Neuron (in vitro differentiated cells): ENCODE data around the gene SDC4.

Experiments used
- H2AFZ ChIP-seq: one replicate; pipeline ENCODE4 v1.6.1; 2013; ENCODE audit warnings: low read depth, mild to moderate bottlenecking, inconsistent platforms, low read length, moderate library complexity
- H3K27me3 ChIP-seq: one replicate; pipeline ENCODE4 v1.6.1; 2013; ENCODE audit warnings: low read length; ENCODE audit not compliant: insufficient read depth
- H3K36me3 ChIP-seq: one replicate; pipeline ENCODE4 v1.6.1; 2013; ENCODE audit warnings: low read length; ENCODE audit not compliant: insufficient read depth
- H3K4me1 ChIP-seq: one replicate; pipeline ENCODE4 v1.6.1; 2013; ENCODE audit warnings: low read length; ENCODE audit not compliant: insufficient read depth
- H3K4me3 ChIP-seq: 2 replicates; pipeline ENCODE4 v1.5.1; 2013; ENCODE audit warnings: mild to moderate bottlenecking, low read length, moderate library complexity
- H3K9me3 ChIP-seq: one replicate; pipeline ENCODE4 v1.6.1; 2013; ENCODE audit warnings: low read length

The SDC4 gene, protein sequence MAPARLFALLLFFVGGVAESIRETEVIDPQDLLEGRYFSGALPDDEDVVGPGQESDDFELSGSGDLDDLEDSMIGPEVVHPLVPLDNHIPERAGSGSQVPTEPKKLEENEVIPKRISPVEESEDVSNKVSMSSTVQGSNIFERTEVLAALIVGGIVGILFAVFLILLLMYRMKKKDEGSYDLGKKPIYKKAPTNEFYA

DNA sequence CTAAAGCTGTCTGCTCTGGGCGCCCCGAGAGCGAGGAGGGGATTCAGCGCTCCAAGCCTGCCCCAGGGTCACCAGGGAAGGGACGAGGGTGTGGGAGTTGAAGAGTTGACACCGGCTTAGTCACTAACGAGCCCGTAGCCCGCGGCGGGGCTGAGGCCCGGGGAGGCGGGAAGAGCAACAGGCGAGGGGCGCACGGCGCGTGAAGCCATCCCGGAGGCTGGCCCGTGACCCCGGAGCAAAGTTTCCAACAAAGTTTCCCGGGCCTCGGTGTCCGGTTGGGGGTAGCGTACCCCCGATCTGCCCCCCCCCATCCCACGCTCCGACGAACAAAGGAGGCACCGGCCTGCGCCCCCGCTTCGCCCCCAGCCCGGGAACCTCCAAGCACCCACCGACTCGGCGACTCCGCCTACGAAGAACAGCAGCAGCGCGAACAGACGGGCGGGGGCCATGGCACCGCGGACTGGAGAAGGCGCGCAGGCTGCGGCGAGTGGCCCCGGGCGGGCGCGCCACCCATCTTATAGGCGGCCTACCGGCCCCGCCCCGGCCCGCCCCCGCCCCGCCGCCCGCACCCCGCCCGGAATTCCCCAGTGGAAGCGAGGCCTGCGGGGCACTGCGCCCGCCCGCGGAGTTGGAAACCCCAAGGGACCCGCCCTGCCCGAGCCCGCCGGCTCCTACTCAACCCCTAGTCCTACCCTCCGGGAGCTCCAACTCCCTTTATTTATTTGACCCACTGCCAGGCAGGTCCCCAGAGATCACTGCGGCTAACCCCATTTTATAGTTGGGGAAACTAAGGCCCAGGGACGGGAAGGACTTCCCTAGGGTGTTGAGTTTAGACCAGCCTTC lies at the start of gene SDC4:
TSS of gene SDC4 (minus strand) at position 489 of the 843 bp plus-strand sequence. CDS start at position 449, 40 bp downstream.
- Histone ChIP-seq H3K36me3 (no peaks in the 10 kb centered on the region), H3K27me3 (peaks cover 25% of the 10 kb centered on the region), H3K4me3 (peak within 1 kb of the TSS; percentile 42), H3K9me3 (no peaks in the 10 kb centered on the region), H3K4me1 (peaks cover 19% of the 10 kb centered on the region), H2AFZ (peak within 1 kb of the TSS; percentile 32)

DNA sequence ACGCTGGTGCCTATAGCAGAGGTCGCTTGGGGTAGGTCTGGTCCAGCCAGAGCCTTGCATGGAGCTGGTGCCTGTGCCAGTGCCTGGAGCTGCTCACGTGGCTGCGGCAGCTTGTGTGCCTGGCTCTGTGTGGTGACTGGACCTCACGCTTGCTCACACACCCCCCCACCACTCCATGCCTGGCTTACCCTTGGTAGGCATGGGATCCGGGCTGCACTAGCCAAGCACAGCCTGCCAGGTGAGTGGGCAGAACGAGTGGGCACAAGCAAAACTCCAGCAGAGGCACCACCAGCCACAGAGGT lies 46.8 kb upstream of the SDC4 start:
- no peaks in the 10 kb centered on the region for H3K27me3 ChIP-seq
- H3K36me3 ChIP-seq: peaks cover 2% of the 10 kb centered on the region
- H3K4me1 ChIP-seq: no peaks in the 10 kb centered on the region
- peaks cover 2% of the 10 kb centered on the region for H3K9me3 ChIP-seq
- no peak overlapping the region for H3K4me3 ChIP-seq
- no peak overlapping the region for H2AFZ ChIP-seq

DNA sequence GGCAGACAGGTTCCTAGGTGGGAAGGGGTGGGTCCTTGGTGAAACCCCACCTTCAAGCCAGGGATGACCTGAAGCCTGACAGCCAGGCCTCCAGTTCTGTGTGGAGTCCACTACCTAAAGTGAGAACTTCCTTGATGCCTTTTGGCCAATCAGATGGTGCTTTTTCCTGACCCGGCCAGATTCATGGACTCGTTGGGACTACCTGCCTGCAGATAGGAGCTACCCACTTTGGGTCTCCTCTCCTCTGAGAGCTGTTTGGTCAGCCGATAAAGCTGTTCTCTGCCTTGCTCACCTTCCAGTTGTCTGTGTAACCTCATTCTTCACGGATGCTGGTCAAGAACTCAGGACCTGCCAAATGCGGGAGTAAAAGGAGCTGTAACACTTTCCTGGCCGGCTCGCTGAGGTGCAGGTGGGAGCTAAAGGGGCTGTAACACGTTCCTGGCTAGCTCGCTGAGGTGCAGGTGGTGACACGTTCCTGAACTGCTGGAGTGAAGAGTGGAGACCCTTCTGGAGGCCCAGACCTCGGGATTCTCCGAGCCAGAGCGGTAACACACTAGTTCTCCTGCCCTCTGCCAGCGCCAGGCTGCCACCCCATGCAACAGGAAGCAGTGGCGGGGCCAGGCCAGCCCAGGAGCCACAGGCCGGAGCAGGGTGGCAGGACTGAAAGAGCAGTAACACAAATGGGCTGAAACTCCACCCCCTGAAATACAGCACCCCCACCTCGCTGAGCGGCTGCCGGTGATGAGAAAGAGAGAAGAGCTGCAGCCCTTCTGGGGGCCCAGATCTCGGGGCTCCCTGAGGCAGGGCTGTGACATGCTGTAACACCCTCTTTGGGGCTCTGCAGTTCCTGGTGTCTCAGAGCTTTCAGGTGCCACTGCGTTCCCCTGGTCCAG lies 46.2 kb upstream of the SDC4 start:
- Histone ChIP-seq H3K4me3 (no peak overlapping the region), H3K9me3 (no peaks in the 10 kb centered on the region), H3K27me3 (no peaks in the 10 kb centered on the region), H3K4me1 (no peaks in the 10 kb centered on the region), H3K36me3 (peaks cover 2% of the 10 kb centered on the region), H2AFZ (no peak overlapping the region)

DNA sequence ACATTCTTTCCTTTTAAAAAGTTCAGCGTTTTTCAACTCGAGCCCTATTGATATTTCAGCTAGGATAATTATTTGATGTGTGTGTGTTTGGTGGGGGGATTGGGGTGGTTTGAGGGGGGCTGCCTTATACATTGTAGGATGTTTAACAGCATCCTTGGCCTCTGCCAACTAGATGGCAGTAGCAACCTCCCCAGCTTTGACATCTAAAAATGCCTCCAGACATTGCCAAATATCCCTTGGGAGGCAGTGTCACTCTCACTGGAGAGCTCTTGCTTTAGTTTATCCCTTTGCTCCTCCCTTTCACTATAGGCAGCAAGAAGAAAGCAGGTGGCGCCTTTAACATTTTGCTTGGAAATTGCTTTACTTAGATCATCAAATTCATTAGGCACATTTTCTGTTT lies 44.5 kb upstream of the SDC4 start:
- Histone ChIP-seq H3K4me1 (no peaks in the 10 kb centered on the region), H3K4me3 (no peak overlapping the region), H3K36me3 (peaks cover 2% of the 10 kb centered on the region), H3K27me3 (no peaks in the 10 kb centered on the region), H2AFZ (no peak overlapping the region), H3K9me3 (no peaks in the 10 kb centered on the region)

DNA sequence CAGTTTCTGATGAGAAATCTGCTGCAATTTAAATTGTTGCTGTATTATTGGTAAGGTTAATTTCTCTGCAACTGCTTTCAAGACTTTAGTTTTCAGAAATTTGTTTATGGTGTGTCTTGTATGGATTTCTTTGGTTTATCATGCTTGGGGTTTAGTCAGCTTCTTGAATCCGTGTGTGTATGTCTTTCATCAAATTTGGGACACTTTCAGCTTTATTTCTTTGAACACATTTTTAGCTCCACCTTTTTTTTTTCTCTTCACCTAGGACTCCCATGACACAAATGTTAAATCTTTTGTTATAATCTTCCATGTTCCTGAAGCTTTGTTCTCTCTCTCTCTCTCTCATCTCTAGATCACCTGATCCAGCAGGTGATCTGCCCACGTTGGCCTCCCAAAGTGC lies 43.3 kb upstream of the SDC4 start:
- Histone ChIP-seq H3K4me1 (no peaks in the 10 kb centered on the region), H2AFZ (no peak overlapping the region), H3K36me3 (peaks cover 2% of the 10 kb centered on the region), H3K4me3 (no peak overlapping the region), H3K9me3 (no peaks in the 10 kb centered on the region), H3K27me3 (no peaks in the 10 kb centered on the region)

DNA sequence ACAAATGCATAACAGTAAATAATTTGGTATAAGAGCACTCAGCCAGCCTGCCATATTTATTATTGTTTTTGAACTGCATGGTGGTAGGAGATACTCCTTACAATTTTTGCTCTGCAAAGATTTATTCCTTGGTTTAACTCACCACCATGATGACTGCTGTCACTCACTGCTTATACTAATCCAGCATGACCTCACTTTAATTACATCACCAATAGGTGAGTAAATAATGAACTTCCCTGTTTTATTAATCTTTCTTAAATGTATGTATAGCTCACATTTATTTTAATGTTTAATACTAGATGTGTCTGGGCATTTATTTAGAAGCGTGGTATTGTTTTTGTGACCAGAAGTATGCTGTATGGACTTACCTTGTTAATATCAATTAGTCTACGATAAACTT lies 42.7 kb upstream of the SDC4 start:
- no peak overlapping the region for H3K4me3 ChIP-seq
- no peaks in the 10 kb centered on the region for H3K27me3 ChIP-seq
- H2AFZ ChIP-seq: no peak overlapping the region
- no peaks in the 10 kb centered on the region for H3K9me3 ChIP-seq
- no peaks in the 10 kb centered on the region for H3K4me1 ChIP-seq
- H3K36me3 ChIP-seq: peaks cover 2% of the 10 kb centered on the region

- no peak overlapping the region for H2AFZ ChIP-seq
- H3K27me3 ChIP-seq: no peaks in the 10 kb centered on the region
- H3K4me1 ChIP-seq: no peaks in the 10 kb centered on the region
- peaks cover under 1% of the 10 kb centered on the region for H3K9me3 ChIP-seq
- H3K4me3 ChIP-seq: no peak overlapping the region
- no peaks in the 10 kb centered on the region for H3K36me3 ChIP-seq
Observed at GRCh38 chr20:45387274-45387673, 39.0 kb upstream of the SDC4 start.

DNA sequence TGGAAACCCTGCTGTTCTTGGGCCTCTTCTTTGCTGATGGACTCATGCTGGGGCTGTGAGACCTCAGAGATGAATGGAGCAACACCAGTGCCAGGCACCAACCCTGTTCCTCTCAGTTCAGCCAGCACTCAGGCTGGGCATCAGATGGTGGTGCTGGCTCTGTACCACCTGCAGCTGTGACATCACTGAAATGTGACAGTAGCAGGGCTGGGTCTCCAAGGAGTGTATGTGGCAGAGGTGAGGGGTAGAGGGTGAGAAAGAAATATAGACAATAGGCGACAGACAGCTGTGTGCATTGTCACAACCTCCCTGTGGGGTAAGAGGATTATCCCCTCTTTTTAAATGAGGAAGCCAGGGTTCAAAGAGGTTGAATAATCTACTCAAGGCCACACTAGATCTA lies 30.0 kb upstream of the SDC4 start, which contains the start of gene TP53TG5:
TSS of gene TP53TG5 (minus strand) at position 135 of the 400 bp plus-strand sequence. CDS start at position 46, 89 bp downstream.
- H3K9me3 ChIP-seq: peaks cover 2% of the 10 kb centered on the region
- no peak within 1 kb of the TSS for H3K4me3 ChIP-seq
- H3K36me3 ChIP-seq: peaks cover 8% of the 10 kb centered on the region
- no peaks in the 10 kb centered on the region for H3K27me3 ChIP-seq
- no peaks in the 10 kb centered on the region for H3K4me1 ChIP-seq
- no peak within 1 kb of the TSS for H2AFZ ChIP-seq

DNA sequence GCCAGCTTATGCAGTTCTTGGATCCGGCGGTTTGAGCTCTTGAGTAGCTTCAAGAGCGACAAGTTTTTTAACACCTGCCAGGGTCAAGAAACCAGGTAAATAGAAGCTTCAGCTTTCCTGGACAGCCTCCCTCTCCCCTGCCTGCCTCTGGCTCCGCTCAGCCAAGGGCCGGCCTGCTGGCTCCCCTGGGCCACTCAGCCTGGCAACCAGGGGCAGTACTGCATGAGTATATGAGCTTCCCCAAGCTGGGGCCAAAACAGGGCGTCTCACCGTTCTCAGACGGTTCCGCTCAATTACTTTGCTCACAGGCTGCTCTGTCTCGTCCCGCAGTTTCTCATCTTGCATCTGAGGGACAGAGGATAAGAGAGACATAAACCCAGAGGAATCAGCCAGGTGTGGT lies 29.0 kb upstream of the SDC4 start:
- Histone ChIP-seq H3K4me1 (no peaks in the 10 kb centered on the region), H3K27me3 (no peaks in the 10 kb centered on the region), H2AFZ (no peak overlapping the region), H3K4me3 (no peak overlapping the region), H3K9me3 (peaks cover 1% of the 10 kb centered on the region), H3K36me3 (peaks cover 8% of the 10 kb centered on the region)

DNA sequence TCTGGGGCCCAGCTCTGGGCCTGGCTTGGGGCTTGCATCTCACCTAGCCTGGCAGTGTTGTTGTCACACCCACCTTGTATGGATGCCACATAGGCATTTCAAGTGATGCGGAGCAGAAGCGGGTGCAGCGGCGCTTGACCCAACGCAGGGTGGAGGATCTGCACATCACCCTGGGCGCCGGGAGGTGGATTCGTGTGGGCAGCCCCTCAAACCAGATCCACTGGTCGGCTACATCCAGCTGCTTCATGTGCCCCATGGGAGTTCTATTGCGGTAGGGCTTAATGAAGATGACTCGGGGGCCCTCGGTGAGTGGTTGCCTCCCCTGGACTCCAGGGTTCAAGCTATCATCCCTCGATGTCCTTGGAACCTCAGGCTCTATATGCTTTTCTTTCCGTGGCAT lies 26.7 kb upstream of the SDC4 start:
- H3K4me1 ChIP-seq: no peaks in the 10 kb centered on the region
- no peak overlapping the region for H2AFZ ChIP-seq
- H3K27me3 ChIP-seq: no peaks in the 10 kb centered on the region
- peaks cover 6% of the 10 kb centered on the region for H3K36me3 ChIP-seq
- no peaks in the 10 kb centered on the region for H3K9me3 ChIP-seq
- H3K4me3 ChIP-seq: no peak overlapping the region

- Histone ChIP-seq H3K9me3 (no peaks in the 10 kb centered on the region), H3K4me1 (no peaks in the 10 kb centered on the region), H3K36me3 (peaks cover 6% of the 10 kb centered on the region), H2AFZ (no peak overlapping the region), H3K27me3 (no peaks in the 10 kb centered on the region), H3K4me3 (no peak overlapping the region)
Observed at GRCh38 chr20:45374101-45374467, 25.9 kb upstream of the SDC4 start.

DNA sequence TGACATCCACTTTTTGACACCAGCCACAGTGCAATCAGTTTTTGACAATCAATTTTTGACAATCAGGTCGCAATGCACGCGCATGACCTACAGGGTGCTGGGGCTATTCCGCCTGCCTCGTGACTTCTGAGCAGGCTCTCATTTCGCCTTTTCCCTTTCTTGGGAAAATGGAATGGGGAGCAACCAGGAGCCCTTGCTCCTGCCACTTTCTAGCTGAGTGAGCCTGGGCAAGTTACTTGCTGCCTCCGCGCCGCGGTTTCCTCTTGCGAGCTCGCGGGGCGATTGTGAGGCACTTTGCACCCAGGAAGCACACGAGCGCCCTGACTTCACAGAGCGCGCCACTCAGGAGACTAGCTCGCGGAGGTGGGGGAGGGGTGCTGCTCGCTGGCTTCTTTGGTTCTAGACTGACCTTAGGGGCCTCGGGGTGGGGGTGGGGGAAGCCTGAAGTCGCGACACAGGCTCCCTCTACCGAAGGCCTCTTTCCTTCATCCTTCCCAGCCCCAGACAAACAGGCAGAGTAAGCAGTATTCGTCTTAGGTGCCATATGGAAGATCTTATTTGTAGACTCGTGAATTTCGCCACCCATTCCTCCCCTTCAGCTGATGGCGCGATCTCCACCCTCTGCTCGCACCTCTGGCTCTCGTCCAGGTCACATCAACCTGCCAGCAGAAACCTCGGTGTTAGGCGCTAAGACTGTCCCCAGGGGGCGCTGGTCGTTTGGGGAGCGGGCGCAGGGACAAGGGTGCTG lies 25.3 kb upstream of the SDC4 start:
- Histone ChIP-seq H3K9me3 (no peaks in the 10 kb centered on the region), H3K4me1 (no peaks in the 10 kb centered on the region), H3K4me3 (no peak overlapping the region), H2AFZ (no peak overlapping the region), H3K27me3 (no peaks in the 10 kb centered on the region), H3K36me3 (peaks cover 6% of the 10 kb centered on the region)
